OCI-LY3 (cell line): ENCODE data around the gene GAPDH.

ENCODE experiments used
- H2AFZ ChIP-seq: fragments of 200-600, 300-600 bp; shearing (Covaris generic); 2 replicates; pipeline ENCODE4 v1.6.0; 2014; ENCODE audit warnings: antibody characterized with exemption, low read depth, low read length
- H3K27ac ChIP-seq: fragments of 200-600, 300-600 bp; sonication (generic); 2 replicates; pipeline ENCODE4 v1.5.1; 2014; ENCODE audit warnings: mild to moderate bottlenecking, low read length, moderate library complexity, mixed read lengths
- H3K27me3 ChIP-seq: fragments of 200-600, 300-600 bp; sonication (generic); 2 replicates; pipeline ENCODE4 v1.6.1; 2014; ENCODE audit warnings: low read depth, low read length, mixed read lengths
- H3K36me3 ChIP-seq: fragments of 200-600, 300-600 bp; sonication (generic); replicated peaks from 2 replicates; pipeline ENCODE3; 2014; ENCODE audit warnings: low read depth, low read length, mixed read lengths
- H3K4me1 ChIP-seq: fragments of 300-600, 200-600 bp; sonication (generic); 2 replicates; pipeline ENCODE4 v1.6.1; 2014; ENCODE audit warnings: low read length, mixed read lengths
- H3K4me2 ChIP-seq: fragments of 200-600, 300-600 bp; sonication (generic); 2 replicates; pipeline ENCODE4 v1.6.1; 2014; ENCODE audit warnings: low read length, mixed read lengths
- H3K4me3 ChIP-seq: fragments of 300-600, 200-600 bp; sonication (generic); 2 replicates; pipeline ENCODE4 v1.5.1; 2014; ENCODE audit warnings: antibody characterized with exemption, mild to moderate bottlenecking, low read length, moderate library complexity
- H3K79me2 ChIP-seq: fragments of 300-600, 200-600 bp; shearing (Covaris generic); 2 replicates; pipeline ENCODE4 v1.6.1; 2014; ENCODE audit warnings: mild to moderate bottlenecking, low read length, mixed read lengths
- H3K9ac ChIP-seq: fragments of 300-600, 200-600 bp; shearing (Covaris generic); 2 replicates; pipeline ENCODE4 v1.6.0; 2014; ENCODE audit warnings: mild to moderate bottlenecking, low read length, moderate library complexity
- H3K9me3 ChIP-seq: fragments of 200-600, 300-600 bp; shearing (Covaris generic); 2 replicates; pipeline ENCODE4 v1.6.1; 2014; ENCODE audit warnings: low read length, mixed read lengths; ENCODE audit not compliant: insufficient read depth
- H4K20me1 ChIP-seq: fragments of 200-600, 300-600 bp; sonication (generic); 2 replicates; pipeline ENCODE4 v1.6.1; 2016; ENCODE audit warnings: low read length, mixed read lengths; ENCODE audit not compliant: insufficient read depth
- CTCF ChIP-seq: fragments of 200-600, 300-600 bp; sonication (generic); IDR thresholded peaks from 2 replicates; pipeline ENCODE4 v1.5.1; 2014; ENCODE audit warnings: antibody characterized with exemption, low read length, low read depth
- EZH2phosphoT487 ChIP-seq: fragments of 200-600 bp; shearing (Covaris generic); IDR thresholded peaks from 2 replicates; pipeline ENCODE4 v1.6.1; 2018; ENCODE audit warnings: antibody characterized with exemption, mixed run types, low read depth

Gene GAPDH

GRCh38 chr12:6542209-6543009, 8.1 kb downstream of the GAPDH start:
- Histone ChIP-seq H3K36me3 (peaks cover 6% of the 10 kb centered on the region), H3K27ac (no peak overlapping the region), H4K20me1 (peaks cover 19% of the 10 kb centered on the region), H3K4me1 (peaks cover 27% of the 10 kb centered on the region; the same call in 1 of the 2 replicates), H3K4me2 (no peak overlapping the region), H3K4me3 (no peak overlapping the region), H3K9me3 (no peaks in the 10 kb centered on the region), H3K79me2 (no peaks in the 10 kb centered on the region), H3K27me3 (no peaks in the 10 kb centered on the region), H3K9ac (no peak overlapping the region), H2AFZ (no peak overlapping the region)
- no peak for TF ChIP-seq CTCF
- TF ChIP-seq EZH2phosphoT487, result no peak

- H3K27me3 ChIP-seq, result no peaks in the 10 kb centered on the region
- no peaks in the 10 kb centered on the region for H3K9me3 ChIP-seq
- H3K36me3 ChIP-seq, result peaks cover 2% of the 10 kb centered on the region
- no peak overlapping the region for H3K27ac ChIP-seq
- H2AFZ ChIP-seq, result no peak overlapping the region
- no peak overlapping the region for H3K9ac ChIP-seq
- H3K4me2 ChIP-seq, result no peak overlapping the region
- H3K79me2 ChIP-seq, result no peaks in the 10 kb centered on the region
- H3K4me3 ChIP-seq, result no peak overlapping the region
- H3K4me1 ChIP-seq, result 0 out of 2 replicates have a peak, but pooled peaks cover under 1% of the 10 kb centered on the region
- no peak for TF ChIP-seq CTCF
- no peak for TF ChIP-seq EZH2phosphoT487
- H4K20me1 ChIP-seq, result no peaks in the 10 kb centered on the region
These were observed 11.7 kb downstream of the GAPDH start for GRCh38 chr12:6546016-6546415.

- Histone ChIP-seq H3K36me3 (peaks cover 2% of the 10 kb centered on the region), H3K4me2 (no peak overlapping the region), H3K4me1 (no peaks in the 10 kb centered on the region), H4K20me1 (no peaks in the 10 kb centered on the region), H2AFZ (no peak overlapping the region), H3K9me3 (no peaks in the 10 kb centered on the region), H3K79me2 (no peaks in the 10 kb centered on the region), H3K4me3 (no peak overlapping the region), H3K27ac (no peak overlapping the region), H3K9ac (no peak overlapping the region), H3K27me3 (no peaks in the 10 kb centered on the region)
- no peak for TF ChIP-seq EZH2phosphoT487
- no peak for TF ChIP-seq CTCF
These were observed 13.2 kb downstream of the GAPDH start for GRCh38 chr12:6547566-6547965.

- H3K36me3 ChIP-seq, result peaks cover 2% of the 10 kb centered on the region
- no peak overlapping the region for H3K4me3 ChIP-seq
- H3K4me2 ChIP-seq, result no peak overlapping the region
- no peak for TF ChIP-seq CTCF
- TF ChIP-seq EZH2phosphoT487, result no peak
- no peaks in the 10 kb centered on the region for H4K20me1 ChIP-seq
- no peaks in the 10 kb centered on the region for H3K27me3 ChIP-seq
- H3K27ac ChIP-seq, result no peak overlapping the region
- no peaks in the 10 kb centered on the region for H3K79me2 ChIP-seq
- no peak overlapping the region for H2AFZ ChIP-seq
- no peaks in the 10 kb centered on the region for H3K4me1 ChIP-seq
- H3K9me3 ChIP-seq, result no peaks in the 10 kb centered on the region
- no peak overlapping the region for H3K9ac ChIP-seq
These were observed 13.7 kb downstream of the GAPDH start for GRCh38 chr12:6547987-6548386.
